DOHH2 (cell line): Measurements from ENCODE around the gene NEK2.

ENCODE experiments used
- H3F3A ChIP-seq: fragments of 200-600 bp; sonication (generic), shearing (Covaris generic); 2 replicates; pipeline ENCODE4 v1.6.0; 2016; ENCODE audit warnings: antibody characterized with exemption, mild to moderate bottlenecking; ENCODE audit not compliant: control insufficient read depth, insufficient read depth
- H3K27ac ChIP-seq: fragments of 200-600 bp; sonication (generic); 2 replicates; pipeline ENCODE4 v1.5.1; 2014; ENCODE audit warnings: low read depth, mild to moderate bottlenecking, low read length, moderate library complexity
- H3K27me3 ChIP-seq: fragments of 200-600 bp; sonication (generic); 2 replicates; pipeline ENCODE4 v1.6.1; 2014; ENCODE audit warnings: mild to moderate bottlenecking, low read length, mixed read lengths; ENCODE audit not compliant: control insufficient read depth
- H3K36me3 ChIP-seq: fragments of 200-600 bp; sonication (generic); 2 replicates; pipeline ENCODE4 v1.6.1; 2014; ENCODE audit warnings: mild to moderate bottlenecking, low read length, moderate library complexity, mixed read lengths; ENCODE audit not compliant: control insufficient read depth
- H3K4me1 ChIP-seq: fragments of 200-600 bp; sonication (generic); 2 replicates; pipeline ENCODE4 v1.6.1; 2014; ENCODE audit warnings: mild to moderate bottlenecking, low read length, mixed read lengths; ENCODE audit not compliant: control insufficient read depth
- H3K4me2 ChIP-seq: fragments of 200-600 bp; sonication (generic); 2 replicates; pipeline ENCODE4 v1.6.0; 2014; ENCODE audit warnings: mild to moderate bottlenecking, low read length, moderate library complexity
- H3K4me3 ChIP-seq: fragments of 200-600 bp; sonication (generic); 2 replicates; pipeline ENCODE4 v1.5.1; 2014; ENCODE audit warnings: mild to moderate bottlenecking, low read length, mixed read lengths
- H3K79me2 ChIP-seq: fragments of 200-600 bp; sonication (generic); 2 replicates; pipeline ENCODE4 v1.6.1; 2014; ENCODE audit warnings: mild to moderate bottlenecking, low read length, mixed read lengths; ENCODE audit not compliant: control insufficient read depth
- H3K9me2 ChIP-seq: fragments of 200-600 bp; sonication (generic); replicated peaks from 2 replicates; pipeline ENCODE4 v1.6.1; 2014; ENCODE audit warnings: mild to moderate bottlenecking, low read length, mixed read lengths; ENCODE audit not compliant: control insufficient read depth
- H3K9me3 ChIP-seq: fragments of 200-600 bp; sonication (generic); 2 replicates; pipeline ENCODE4 v1.6.1; 2014; ENCODE audit warnings: antibody characterized with exemption, low read length, mixed read lengths; ENCODE audit not compliant: control insufficient read depth, insufficient read depth
- H4K20me1 ChIP-seq: fragments of 200-600 bp; sonication (generic); 2 replicates; pipeline ENCODE4 v1.6.0; 2014; ENCODE audit warnings: low read depth, mild to moderate bottlenecking, antibody characterized with exemption, low read length, moderate library complexity; ENCODE audit not compliant: control insufficient read depth, insufficient read depth
- CTCF ChIP-seq: fragments of 200-600 bp; sonication (generic); IDR thresholded peaks from one replicate; pipeline ENCODE4 v1.5.1; 2014; ENCODE audit warnings: antibody characterized with exemption, mild to moderate bottlenecking, low read depth, low read length; ENCODE audit not compliant: poor library complexity, severe bottlenecking
- EZH2phosphoT487 ChIP-seq: fragments of 200-600 bp; sonication (generic); IDR thresholded peaks from 2 replicates; pipeline ENCODE4 v1.6.1; 2017; ENCODE audit warnings: borderline replicate concordance, mild to moderate bottlenecking, antibody characterized with exemption, low read length, moderate library complexity, mixed read lengths

NEK2 gene

DNA sequence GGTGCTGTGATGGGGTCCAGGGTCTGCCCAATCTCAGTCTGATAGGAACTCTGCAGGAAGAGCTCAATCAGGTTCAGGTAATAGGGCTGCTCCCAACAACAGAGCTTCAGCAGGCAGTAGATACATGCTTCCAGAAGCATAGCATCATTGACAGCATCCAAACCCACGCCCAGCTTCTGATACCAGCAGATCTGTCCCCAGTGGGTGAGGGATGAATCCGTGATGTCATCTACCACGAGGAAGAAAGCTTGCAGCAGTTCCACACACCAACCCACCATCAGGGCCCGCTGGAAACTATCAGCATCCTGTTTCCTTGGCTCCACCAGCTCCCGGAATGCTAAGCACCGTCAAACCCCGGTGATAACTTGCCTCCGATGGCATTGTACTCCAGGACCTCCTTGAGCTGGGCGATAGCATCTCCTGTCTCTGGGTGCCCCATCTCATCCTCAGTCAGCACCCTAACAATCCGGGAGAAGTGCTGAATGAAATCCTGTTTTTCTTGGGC is 14.7 kb downstream of the NEK2 start:
- H3K9me2 ChIP-seq, result no peaks in the 10 kb centered on the region
- H3K9me3 ChIP-seq, result no peaks in the 10 kb centered on the region
- H3K36me3 ChIP-seq, result peaks cover 14% of the 10 kb centered on the region
- H3K4me2 ChIP-seq, result no peak overlapping the region
- H3K4me3 ChIP-seq, result no peak overlapping the region
- no peak overlapping the region for H3K27ac ChIP-seq
- no peaks in the 10 kb centered on the region for H4K20me1 ChIP-seq
- TF ChIP-seq EZH2phosphoT487 (no peak), CTCF (no peak)
- 0 out of 2 replicates have a peak, but pooled peaks cover 2% of the 10 kb centered on the region for H3F3A ChIP-seq
- H3K27me3 ChIP-seq, result no peaks in the 10 kb centered on the region
- no peaks in the 10 kb centered on the region for H3K4me1 ChIP-seq
- no peaks in the 10 kb centered on the region for H3K79me2 ChIP-seq

GRCh38 chr1:211656728-211657127 is 18.7 kb downstream of the NEK2 start:
- TF ChIP-seq EZH2phosphoT487 (no peak), CTCF (no peak)
- 0 out of 2 replicates have a peak, but pooled peaks cover 2% of the 10 kb centered on the region for H3F3A ChIP-seq
- 0 out of 2 replicates have a peak, but pooled peaks cover 3% of the 10 kb centered on the region for H3K4me1 ChIP-seq
- no peak overlapping the region for H3K4me3 ChIP-seq
- H3K36me3 ChIP-seq, result no peaks in the 10 kb centered on the region
- no peaks in the 10 kb centered on the region for H3K27me3 ChIP-seq
- H3K9me3 ChIP-seq, result no peaks in the 10 kb centered on the region
- H3K27ac ChIP-seq, result no peak overlapping the region
- no peaks in the 10 kb centered on the region for H3K79me2 ChIP-seq
- no peaks in the 10 kb centered on the region for H4K20me1 ChIP-seq
- no peak overlapping the region for H3K4me2 ChIP-seq
- H3K9me2 ChIP-seq, result no peaks in the 10 kb centered on the region

GRCh38 chr1:211654838-211655787 is 20.3 kb downstream of the NEK2 start:
- Histone ChIP-seq H3K27me3 (no peaks in the 10 kb centered on the region), H3K4me2 (0 out of 2 replicates have a peak overlapping the region, but pooled peaks have one; percentile 20), H3K4me3 (no peak overlapping the region), H3K9me2 (no peaks in the 10 kb centered on the region), H3K27ac (no peak overlapping the region), H3K4me1 (0 out of 2 replicates have a peak, but pooled peaks cover 3% of the 10 kb centered on the region), H3K79me2 (no peaks in the 10 kb centered on the region), H3K9me3 (no peaks in the 10 kb centered on the region), H3K36me3 (no peaks in the 10 kb centered on the region), H4K20me1 (no peaks in the 10 kb centered on the region), H3F3A (0 out of 2 replicates have a peak, but pooled peaks cover 2% of the 10 kb centered on the region)
- TF ChIP-seq CTCF, result peak; percentile 96
- no peak for TF ChIP-seq EZH2phosphoT487
